WTC11 (cell line): Measurements from ENCODE around the gene KIF22. TPM values are rescaled to one million over a fixed set of nuclear protein-coding genes. Genes with fewer than 3 reads are reported as not detected.

ENCODE experiments used
- AR ChIP-seq: fragments of 250-450 bp; sonication (Bioruptor Pico); IDR thresholded peaks from 2 replicates; pipeline ENCODE4 v1.9.0; 2021; ENCODE audit warnings: mild to moderate bottlenecking
- ATF2 ChIP-seq: sonication (generic); formaldehyde crosslinking; IDR thresholded peaks from 2 replicates; pipeline ENCODE4 v1.8.1; 2022; ENCODE audit warnings: low read depth, missing genetic modification reagents, borderline replicate concordance
- ATF3 ChIP-seq: sonication (generic); formaldehyde crosslinking; conservative IDR thresholded peaks from 2 replicates; pipeline ENCODE4 v1.8.1; 2022; ENCODE audit warnings: mild to moderate bottlenecking, missing genetic modification reagents
- CREB1 ChIP-seq: sonication (generic); formaldehyde crosslinking; IDR thresholded peaks from 2 replicates; pipeline ENCODE4 v1.8.0; 2023; ENCODE audit warnings: mild to moderate bottlenecking, missing genetic modification reagents
- CREM ChIP-seq: sonication (generic); formaldehyde crosslinking; IDR thresholded peaks from 2 replicates; pipeline ENCODE4 v1.8.1; 2022; ENCODE audit warnings: mild to moderate bottlenecking, missing genetic modification reagents, moderate library complexity
- ESRRA ChIP-seq: sonication (generic); formaldehyde crosslinking; IDR thresholded peaks from 2 replicates; pipeline ENCODE4 v1.8.1; 2022; ENCODE audit warnings: mild to moderate bottlenecking, missing genetic modification reagents, borderline replicate concordance
- ETV6 ChIP-seq: sonication (generic); formaldehyde crosslinking; IDR thresholded peaks from 2 replicates; pipeline ENCODE4 v1.8.1; 2022; ENCODE audit warnings: mild to moderate bottlenecking, missing genetic modification reagents
- FOXK1 ChIP-seq: sonication (generic); formaldehyde crosslinking; IDR thresholded peaks from 2 replicates; pipeline ENCODE4 v1.8.0; 2022; ENCODE audit warnings: mild to moderate bottlenecking, moderate library complexity, missing genetic modification reagents
- FOXP1 ChIP-seq: sonication (generic); formaldehyde crosslinking; IDR thresholded peaks from 2 replicates; pipeline ENCODE4 v1.8.0; 2022; ENCODE audit warnings: missing genetic modification reagents, mild to moderate bottlenecking, moderate library complexity, borderline replicate concordance
- HMGA2 ChIP-seq: fragments of 250-450 bp; sonication (Bioruptor Pico); IDR thresholded peaks from 2 replicates; pipeline ENCODE4 v1.4.0; 2021; ENCODE audit warnings: mild to moderate bottlenecking, moderate library complexity
- IRF2 ChIP-seq: sonication (generic); formaldehyde crosslinking; IDR thresholded peaks from 2 replicates; pipeline ENCODE4 v1.8.0; 2022; ENCODE audit warnings: low read depth, missing genetic modification reagents, borderline replicate concordance
- JAZF1 ChIP-seq: fragments of 250-450 bp; sonication (Bioruptor Pico); IDR thresholded peaks from 2 replicates; pipeline ENCODE4 v1.9.0; 2021; ENCODE audit warnings: moderate library complexity, mild to moderate bottlenecking, inconsistent platforms
- NR1H2 ChIP-seq: sonication (generic); formaldehyde crosslinking; IDR thresholded peaks from 2 replicates; pipeline ENCODE4 v1.9.0; 2021; ENCODE audit warnings: mild to moderate bottlenecking, moderate library complexity, missing genetic modification reagents
- RELA ChIP-seq: sonication (generic); formaldehyde crosslinking; IDR thresholded peaks from 2 replicates; pipeline ENCODE4 v1.8.1; 2022; ENCODE audit warnings: missing genetic modification reagents, mild to moderate bottlenecking, borderline replicate concordance
- STAT6 ChIP-seq: sonication (generic); formaldehyde crosslinking; conservative IDR thresholded peaks from 2 replicates; pipeline ENCODE4 v1.8.1; 2023; ENCODE audit warnings: mild to moderate bottlenecking, low read depth, missing genetic modification reagents, moderate library complexity
- TCF7 ChIP-seq: sonication (generic); formaldehyde crosslinking; IDR thresholded peaks from 2 replicates; pipeline ENCODE4 v1.8.0; 2022; ENCODE audit warnings: mild to moderate bottlenecking, low read depth, missing genetic modification reagents, moderate library complexity
- TEAD1 ChIP-seq: sonication (generic); formaldehyde crosslinking; IDR thresholded peaks from 2 replicates; pipeline ENCODE4 v1.8.0; 2022; ENCODE audit warnings: mild to moderate bottlenecking, missing genetic modification reagents
- TEAD4 ChIP-seq: sonication (generic); formaldehyde crosslinking; IDR thresholded peaks from 2 replicates; pipeline ENCODE4 v1.8.0; 2022; ENCODE audit warnings: mild to moderate bottlenecking, missing genetic modification reagents
- USF1 ChIP-seq: sonication (generic); formaldehyde crosslinking; IDR thresholded peaks from 2 replicates; pipeline ENCODE4 v1.8.0; 2022; ENCODE audit warnings: mild to moderate bottlenecking, missing genetic modification reagents
- ZNF219 ChIP-seq: sonication (generic); formaldehyde crosslinking; IDR thresholded peaks from 2 replicates; pipeline ENCODE4 v1.8.0; 2023; ENCODE audit warnings: missing genetic modification reagents, mild to moderate bottlenecking, borderline replicate concordance
- ZNF423 ChIP-seq: fragments of 250-450 bp; sonication (Bioruptor Pico); IDR thresholded peaks from 2 replicates; pipeline ENCODE4 v2.1.2; 2022; ENCODE audit warnings: mild to moderate bottlenecking, moderate library complexity
- ZNF512 ChIP-seq: sonication (generic); formaldehyde crosslinking; IDR thresholded peaks from 2 replicates; pipeline ENCODE4 v1.8.1; 2022; ENCODE audit warnings: missing genetic modification reagents, borderline replicate concordance
- total RNA-seq: library from RNA; stranded (reverse); gene quantifications from 3 replicates; pipeline ENCODE4 v1.2.3, GENCODE V29; 2021
- TF ChIP-seq, protein P1 (sequence below): sonication (generic); formaldehyde crosslinking; IDR thresholded peaks from 2 replicates; pipeline ENCODE4 v1.8.1; 2022; ENCODE audit warnings: mild to moderate bottlenecking, moderate library complexity, missing genetic modification reagents
- TF ChIP-seq, protein P2 (sequence below): sonication (generic); formaldehyde crosslinking; IDR thresholded peaks from 2 replicates; pipeline ENCODE4 v1.8.0; 2022; ENCODE audit warnings: mild to moderate bottlenecking, missing genetic modification reagents

KIF22 gene
- total RNA-seq, 1 experiment from 2014 or later: 182 TPM

DNA sequence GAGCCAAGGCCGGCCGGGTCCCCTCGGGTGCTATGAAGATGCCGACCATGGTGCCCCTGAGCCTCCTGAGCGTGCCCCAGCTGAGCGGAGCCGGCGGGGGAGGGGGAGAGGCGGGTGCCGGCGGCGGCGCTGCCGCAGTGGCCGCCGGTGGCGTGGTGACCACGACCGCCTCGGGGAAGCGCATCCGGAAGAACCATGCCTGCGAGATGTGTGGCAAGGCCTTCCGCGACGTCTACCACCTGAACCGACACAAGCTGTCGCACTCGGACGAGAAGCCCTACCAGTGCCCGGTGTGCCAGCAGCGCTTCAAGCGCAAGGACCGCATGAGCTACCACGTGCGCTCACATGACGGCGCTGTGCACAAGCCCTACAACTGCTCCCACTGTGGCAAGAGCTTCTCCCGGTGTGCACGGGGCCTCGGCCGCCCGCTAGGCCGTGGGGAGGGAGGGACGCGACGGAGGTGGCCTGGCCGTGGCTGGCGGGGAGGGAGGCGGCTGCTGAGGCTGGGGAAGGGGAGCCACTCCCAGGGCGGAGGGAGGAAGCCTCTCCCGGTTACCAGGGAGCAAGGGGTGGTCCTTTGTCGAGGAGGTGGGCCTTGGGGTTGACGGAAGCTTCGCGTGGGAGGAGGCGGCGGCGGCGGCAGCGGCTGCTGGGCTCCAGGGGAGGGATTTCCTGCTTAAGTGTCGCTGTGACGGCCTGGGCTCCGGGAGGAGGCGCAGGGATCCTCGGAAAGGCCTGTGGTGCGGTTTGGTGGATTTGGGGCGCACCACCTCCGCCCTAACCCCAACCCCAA, 17.1 kb downstream of the KIF22 start (continued):
- TF ChIP-seq, protein P1, sequence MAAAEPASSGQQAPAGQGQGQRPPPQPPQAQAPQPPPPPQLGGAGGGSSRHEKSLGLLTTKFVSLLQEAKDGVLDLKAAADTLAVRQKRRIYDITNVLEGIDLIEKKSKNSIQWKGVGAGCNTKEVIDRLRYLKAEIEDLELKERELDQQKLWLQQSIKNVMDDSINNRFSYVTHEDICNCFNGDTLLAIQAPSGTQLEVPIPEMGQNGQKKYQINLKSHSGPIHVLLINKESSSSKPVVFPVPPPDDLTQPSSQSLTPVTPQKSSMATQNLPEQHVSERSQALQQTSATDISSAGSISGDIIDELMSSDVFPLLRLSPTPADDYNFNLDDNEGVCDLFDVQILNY (CRISPR knock-in tag): peak; percentile 82
- no peak for TF ChIP-seq TEAD4
- TF ChIP-seq ZNF423 (CRISPR knock-in tag): no peak
- TF ChIP-seq FOXP1 (CRISPR knock-in tag): peak; percentile 82
- TF ChIP-seq RELA (CRISPR knock-in tag): peak; percentile 94; the same call in 1 of the 2 replicates
- peak; percentile 70; the same call in 1 of the 2 replicates for TF ChIP-seq FOXK1 (CRISPR knock-in tag)
- TF ChIP-seq ATF3: no peak
- no peak for TF ChIP-seq ATF2
- TF ChIP-seq, protein P2, sequence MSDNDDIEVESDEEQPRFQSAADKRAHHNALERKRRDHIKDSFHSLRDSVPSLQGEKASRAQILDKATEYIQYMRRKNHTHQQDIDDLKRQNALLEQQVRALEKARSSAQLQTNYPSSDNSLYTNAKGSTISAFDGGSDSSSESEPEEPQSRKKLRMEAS (CRISPR knock-in tag): peak; percentile 97
- peak; percentile 73 for TF ChIP-seq ETV6 (CRISPR knock-in tag)
- TF ChIP-seq TCF7 (CRISPR knock-in tag): 0 out of 2 replicates have a peak, but pooled peaks have one; percentile 37
- TF ChIP-seq IRF2 (CRISPR knock-in tag): no peak
- no peak for TF ChIP-seq ZNF512 (CRISPR knock-in tag)
- TF ChIP-seq ESRRA (CRISPR knock-in tag): peak; percentile 73; the same call in 1 of the 2 replicates
- peak; percentile 7; the same call in 1 of the 2 replicates for TF ChIP-seq CREM
- peak; percentile 71 for TF ChIP-seq CREB1 (CRISPR knock-in tag)
- no peak for TF ChIP-seq STAT6
- TF ChIP-seq USF1: peak; percentile 84
- no peak for TF ChIP-seq NR1H2 (CRISPR knock-in tag)
- TF ChIP-seq AR (CRISPR knock-in tag): no peak
- no peak for TF ChIP-seq JAZF1 (CRISPR knock-in tag)
- TF ChIP-seq TEAD1 (CRISPR knock-in tag): peak; percentile 58; the same call in 1 of the 2 replicates
- no peak for TF ChIP-seq HMGA2 (CRISPR knock-in tag)
- TF ChIP-seq ZNF219 (CRISPR knock-in tag): peak; percentile 78; the same call in 1 of the 2 replicates
